Testis (tissue), 2 donors: Measurements from ENCODE around the gene RASL10B.
"Not testable (repeated sequence)": the region's sequence is repeated elsewhere in the genome, so short reads cannot be mapped to it uniquely, and the experiment has no call there.

Source experiments
- POLR2A ChIP-seq: fragments of 450-650 bp; IDR thresholded peaks from one replicate; pipeline ENCODE4 v1.6.1; 2017; ENCODE audit warnings: antibody characterized with exemption, mild to moderate bottlenecking, moderate library complexity
- TF ChIP-seq, protein P1 (sequence below), 3 experiments: fragments of 450-650 bp in 2 of 3; fragments of 200-600 bp in 1 of 3; sonication (generic) in 1 of 3; IDR thresholded peaks; one replicate each; pipeline ENCODE4 v1.5.1; 2016 to 2019; ENCODE audit warnings: antibody characterized with exemption in 3 of 3, mild to moderate bottlenecking in 2 of 3, moderate library complexity in 1 of 3

DNA sequence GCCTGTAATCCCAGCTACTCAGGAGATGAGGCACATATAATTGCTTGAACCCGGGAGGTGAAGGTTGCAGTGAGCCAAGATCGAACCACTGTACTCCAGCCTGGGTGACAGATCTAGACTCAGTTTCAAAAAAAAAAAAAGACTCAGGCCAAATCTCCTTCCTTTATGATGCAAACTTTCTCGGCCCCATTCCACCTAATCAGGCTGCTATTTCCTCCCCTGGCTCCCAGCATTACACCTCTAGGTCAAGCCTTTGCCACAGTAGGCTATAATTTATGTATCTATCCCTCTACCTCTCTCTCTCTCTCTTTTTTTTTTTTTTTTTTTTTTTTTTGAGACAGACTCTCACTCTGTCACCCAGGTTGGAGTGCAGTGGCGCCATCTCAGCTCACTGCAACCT lies 20.1 kb downstream of the RASL10B start:
- TF ChIP-seq POLR2A = not testable (repeated sequence)
- TF ChIP-seq, protein P1, sequence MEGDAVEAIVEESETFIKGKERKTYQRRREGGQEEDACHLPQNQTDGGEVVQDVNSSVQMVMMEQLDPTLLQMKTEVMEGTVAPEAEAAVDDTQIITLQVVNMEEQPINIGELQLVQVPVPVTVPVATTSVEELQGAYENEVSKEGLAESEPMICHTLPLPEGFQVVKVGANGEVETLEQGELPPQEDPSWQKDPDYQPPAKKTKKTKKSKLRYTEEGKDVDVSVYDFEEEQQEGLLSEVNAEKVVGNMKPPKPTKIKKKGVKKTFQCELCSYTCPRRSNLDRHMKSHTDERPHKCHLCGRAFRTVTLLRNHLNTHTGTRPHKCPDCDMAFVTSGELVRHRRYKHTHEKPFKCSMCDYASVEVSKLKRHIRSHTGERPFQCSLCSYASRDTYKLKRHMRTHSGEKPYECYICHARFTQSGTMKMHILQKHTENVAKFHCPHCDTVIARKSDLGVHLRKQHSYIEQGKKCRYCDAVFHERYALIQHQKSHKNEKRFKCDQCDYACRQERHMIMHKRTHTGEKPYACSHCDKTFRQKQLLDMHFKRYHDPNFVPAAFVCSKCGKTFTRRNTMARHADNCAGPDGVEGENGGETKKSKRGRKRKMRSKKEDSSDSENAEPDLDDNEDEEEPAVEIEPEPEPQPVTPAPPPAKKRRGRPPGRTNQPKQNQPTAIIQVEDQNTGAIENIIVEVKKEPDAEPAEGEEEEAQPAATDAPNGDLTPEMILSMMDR (IDR thresholded peaks at IDR 0.05) = not testable (repeated sequence)
